ENCODE data around the gene SLC1A2. TPM values are rescaled to one million over a fixed set of nuclear protein-coding genes. Genes with fewer than 3 reads are reported as not detected.

SLC1A2 gene
- total RNA-seq, 1 experiment from 2014 or later: 0.50 TPM

DNA sequence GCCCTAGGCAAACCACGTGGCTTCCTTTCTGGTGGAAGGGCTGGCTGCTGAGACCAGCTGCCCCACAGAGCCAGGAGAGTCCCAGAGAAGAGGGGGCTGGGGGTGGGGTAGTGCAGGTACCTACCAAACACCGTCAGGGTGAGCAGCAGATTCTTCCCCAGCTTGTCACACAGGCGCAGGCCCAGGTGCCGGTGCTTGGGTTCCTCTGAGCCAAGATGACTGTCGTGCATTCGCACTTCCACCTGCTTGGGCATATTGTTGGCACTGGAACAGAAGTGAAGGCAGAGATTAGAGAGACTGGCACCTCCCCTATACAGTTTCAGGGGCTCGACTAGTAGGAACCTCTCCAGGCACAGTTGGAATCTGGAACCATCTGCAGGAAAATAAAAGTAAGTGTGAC, 102.1 kb downstream of the SLC1A2 start (continued):
- TF ChIP-seq MLX (CRISPR knock-in tag; IDR thresholded peaks at IDR 0.05) (no peak), E2F5 (CRISPR knock-in tag; IDR thresholded peaks at IDR 0.05) (no peak), ELF4 (CRISPR knock-in tag; IDR thresholded peaks at IDR 0.05; ENCODE audit: low read depth) (no peak), NFATC4 (CRISPR knock-in tag; IDR thresholded peaks at IDR 0.05) (no peak), ESRRA (CRISPR knock-in tag; IDR thresholded peaks at IDR 0.05; ENCODE audit: borderline replicate concordance) (no peak), GRHL2 (CRISPR knock-in tag; IDR thresholded peaks at IDR 0.05; ENCODE audit: insufficient replicate concordance, severe bottlenecking) (no peak)

- POLR2A ChIA-PET: no interaction called here
- no peaks in the 10 kb centered on the region for H3K36me3 Mint-ChIP-seq
- no peak overlapping the region for H3K27ac Mint-ChIP-seq
- ATAC-seq (no peak), DNase-seq (ENCODE audit: low spot score) (no peak)
- CTCF ChIA-PET: interaction anchor here (0.6 to 1.3 kb wide), 2 partner anchors 10 to 1194 kb away, joined by 4 read pairs; partner anchors contain the start of gene TRAF6
- 0 out of 2 replicates have a peak, but pooled peaks cover 5% of the 10 kb centered on the region for H3K27me3 Mint-ChIP-seq (ENCODE audit: low read depth)
- H3K4me1 Mint-ChIP-seq: peaks cover 16% of the 10 kb centered on the region
- TF ChIP-seq, protein P1, sequence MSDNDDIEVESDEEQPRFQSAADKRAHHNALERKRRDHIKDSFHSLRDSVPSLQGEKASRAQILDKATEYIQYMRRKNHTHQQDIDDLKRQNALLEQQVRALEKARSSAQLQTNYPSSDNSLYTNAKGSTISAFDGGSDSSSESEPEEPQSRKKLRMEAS (CRISPR knock-in tag; IDR thresholded peaks at IDR 0.05): no peak
- no peak for TF ChIP-seq NR2C2 (CRISPR knock-in tag; IDR thresholded peaks at IDR 0.05)
- TF ChIP-seq CBFB (CRISPR knock-in tag; IDR thresholded peaks at IDR 0.05; ENCODE audit: low read depth): no peak
- TF ChIP-seq ETV6 (CRISPR knock-in tag; IDR thresholded peaks at IDR 0.05): no peak
- no peaks in the 10 kb centered on the region for H3K9me3 Mint-ChIP-seq
- H3K4me3 Mint-ChIP-seq: no peak overlapping the region
Observed at GRCh38 chr11:35316161-35316560, 103.2 kb downstream of the SLC1A2 start.

- DNase-seq (ENCODE audit: low spot score): no peak
- Mint-ChIP-seq H3K4me3 (no peak overlapping the region), H3K27ac (no peak overlapping the region), H3K4me1 (no peaks in the 10 kb centered on the region), H3K9me3 (no peaks in the 10 kb centered on the region), H3K36me3 (no peaks in the 10 kb centered on the region), H3K27me3 (ENCODE audit: low read depth) (no peaks in the 10 kb centered on the region)
- CTCF ChIA-PET: no interaction called here
- no peak for ATAC-seq
- POLR2A ChIA-PET: interaction anchor here (0.6 kb wide), 1 partner anchor 141 kb away, joined by 4 read pairs; no protein-coding TSS in a partner anchor
- TF ChIP-seq, protein P2, sequence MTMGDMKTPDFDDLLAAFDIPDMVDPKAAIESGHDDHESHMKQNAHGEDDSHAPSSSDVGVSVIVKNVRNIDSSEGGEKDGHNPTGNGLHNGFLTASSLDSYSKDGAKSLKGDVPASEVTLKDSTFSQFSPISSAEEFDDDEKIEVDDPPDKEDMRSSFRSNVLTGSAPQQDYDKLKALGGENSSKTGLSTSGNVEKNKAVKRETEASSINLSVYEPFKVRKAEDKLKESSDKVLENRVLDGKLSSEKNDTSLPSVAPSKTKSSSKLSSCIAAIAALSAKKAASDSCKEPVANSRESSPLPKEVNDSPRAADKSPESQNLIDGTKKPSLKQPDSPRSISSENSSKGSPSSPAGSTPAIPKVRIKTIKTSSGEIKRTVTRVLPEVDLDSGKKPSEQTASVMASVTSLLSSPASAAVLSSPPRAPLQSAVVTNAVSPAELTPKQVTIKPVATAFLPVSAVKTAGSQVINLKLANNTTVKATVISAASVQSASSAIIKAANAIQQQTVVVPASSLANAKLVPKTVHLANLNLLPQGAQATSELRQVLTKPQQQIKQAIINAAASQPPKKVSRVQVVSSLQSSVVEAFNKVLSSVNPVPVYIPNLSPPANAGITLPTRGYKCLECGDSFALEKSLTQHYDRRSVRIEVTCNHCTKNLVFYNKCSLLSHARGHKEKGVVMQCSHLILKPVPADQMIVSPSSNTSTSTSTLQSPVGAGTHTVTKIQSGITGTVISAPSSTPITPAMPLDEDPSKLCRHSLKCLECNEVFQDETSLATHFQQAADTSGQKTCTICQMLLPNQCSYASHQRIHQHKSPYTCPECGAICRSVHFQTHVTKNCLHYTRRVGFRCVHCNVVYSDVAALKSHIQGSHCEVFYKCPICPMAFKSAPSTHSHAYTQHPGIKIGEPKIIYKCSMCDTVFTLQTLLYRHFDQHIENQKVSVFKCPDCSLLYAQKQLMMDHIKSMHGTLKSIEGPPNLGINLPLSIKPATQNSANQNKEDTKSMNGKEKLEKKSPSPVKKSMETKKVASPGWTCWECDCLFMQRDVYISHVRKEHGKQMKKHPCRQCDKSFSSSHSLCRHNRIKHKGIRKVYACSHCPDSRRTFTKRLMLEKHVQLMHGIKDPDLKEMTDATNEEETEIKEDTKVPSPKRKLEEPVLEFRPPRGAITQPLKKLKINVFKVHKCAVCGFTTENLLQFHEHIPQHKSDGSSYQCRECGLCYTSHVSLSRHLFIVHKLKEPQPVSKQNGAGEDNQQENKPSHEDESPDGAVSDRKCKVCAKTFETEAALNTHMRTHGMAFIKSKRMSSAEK (CRISPR knock-in tag; IDR thresholded peaks at IDR 0.05; ENCODE audit: borderline replicate concordance): no peak
Observed at GRCh38 chr11:35313760-35314153, 105.6 kb downstream of the SLC1A2 start.

GRCh38 chr11:35313066-35313759, 106.1 kb downstream of the SLC1A2 start:
- POLR2A ChIA-PET: interaction anchor here (0.6 kb wide), 1 partner anchor 141 kb away, joined by 4 read pairs; no protein-coding TSS in a partner anchor
- H3K4me1 Mint-ChIP-seq: no peaks in the 10 kb centered on the region
- H3K4me3 Mint-ChIP-seq: no peak overlapping the region
- no peak for DNase-seq (ENCODE audit: low spot score)
- no peaks in the 10 kb centered on the region for H3K27me3 Mint-ChIP-seq (ENCODE audit: low read depth)
- H3K27ac Mint-ChIP-seq: no peak overlapping the region
- H3K36me3 Mint-ChIP-seq: no peaks in the 10 kb centered on the region
- no peak for ATAC-seq
- no peaks in the 10 kb centered on the region for H3K9me3 Mint-ChIP-seq
- CTCF ChIA-PET: no interaction called here
- TF ChIP-seq SMAD4 (CRISPR knock-in tag; IDR thresholded peaks at IDR 0.05): no peak
- no peak for TF ChIP-seq TEAD4 (CRISPR knock-in tag; IDR thresholded peaks at IDR 0.05)
- TF ChIP-seq RORB (CRISPR knock-in tag; IDR thresholded peaks at IDR 0.05): no peak
- TF ChIP-seq PREB (CRISPR knock-in tag; IDR thresholded peaks at IDR 0.05; ENCODE audit: borderline replicate concordance): no peak
- no peak for TF ChIP-seq ESRRA (CRISPR knock-in tag; IDR thresholded peaks at IDR 0.05; ENCODE audit: borderline replicate concordance)
- TF ChIP-seq NFYB (CRISPR knock-in tag; conservative IDR thresholded peaks at IDR 0.05; ENCODE audit: low read depth): no peak
- no peak for TF ChIP-seq NR3C1 (CRISPR knock-in tag; conservative IDR thresholded peaks at IDR 0.05; ENCODE audit: low read depth)
- no peak for TF ChIP-seq GABPB1 (CRISPR knock-in tag; IDR thresholded peaks at IDR 0.05)
- TF ChIP-seq, protein P3, sequence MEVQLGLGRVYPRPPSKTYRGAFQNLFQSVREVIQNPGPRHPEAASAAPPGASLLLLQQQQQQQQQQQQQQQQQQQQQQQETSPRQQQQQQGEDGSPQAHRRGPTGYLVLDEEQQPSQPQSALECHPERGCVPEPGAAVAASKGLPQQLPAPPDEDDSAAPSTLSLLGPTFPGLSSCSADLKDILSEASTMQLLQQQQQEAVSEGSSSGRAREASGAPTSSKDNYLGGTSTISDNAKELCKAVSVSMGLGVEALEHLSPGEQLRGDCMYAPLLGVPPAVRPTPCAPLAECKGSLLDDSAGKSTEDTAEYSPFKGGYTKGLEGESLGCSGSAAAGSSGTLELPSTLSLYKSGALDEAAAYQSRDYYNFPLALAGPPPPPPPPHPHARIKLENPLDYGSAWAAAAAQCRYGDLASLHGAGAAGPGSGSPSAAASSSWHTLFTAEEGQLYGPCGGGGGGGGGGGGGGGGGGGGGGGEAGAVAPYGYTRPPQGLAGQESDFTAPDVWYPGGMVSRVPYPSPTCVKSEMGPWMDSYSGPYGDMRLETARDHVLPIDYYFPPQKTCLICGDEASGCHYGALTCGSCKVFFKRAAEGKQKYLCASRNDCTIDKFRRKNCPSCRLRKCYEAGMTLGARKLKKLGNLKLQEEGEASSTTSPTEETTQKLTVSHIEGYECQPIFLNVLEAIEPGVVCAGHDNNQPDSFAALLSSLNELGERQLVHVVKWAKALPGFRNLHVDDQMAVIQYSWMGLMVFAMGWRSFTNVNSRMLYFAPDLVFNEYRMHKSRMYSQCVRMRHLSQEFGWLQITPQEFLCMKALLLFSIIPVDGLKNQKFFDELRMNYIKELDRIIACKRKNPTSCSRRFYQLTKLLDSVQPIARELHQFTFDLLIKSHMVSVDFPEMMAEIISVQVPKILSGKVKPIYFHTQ (CRISPR knock-in tag; IDR thresholded peaks at IDR 0.05): no peak
